ENCODE results near the gene OBP2B. TPM values are rescaled to one million over a fixed set of nuclear protein-coding genes. Genes with fewer than 3 reads are reported as not detected.

Gene OBP2B
- polyA plus RNA-seq, 3 donors, result not detected

DNA sequence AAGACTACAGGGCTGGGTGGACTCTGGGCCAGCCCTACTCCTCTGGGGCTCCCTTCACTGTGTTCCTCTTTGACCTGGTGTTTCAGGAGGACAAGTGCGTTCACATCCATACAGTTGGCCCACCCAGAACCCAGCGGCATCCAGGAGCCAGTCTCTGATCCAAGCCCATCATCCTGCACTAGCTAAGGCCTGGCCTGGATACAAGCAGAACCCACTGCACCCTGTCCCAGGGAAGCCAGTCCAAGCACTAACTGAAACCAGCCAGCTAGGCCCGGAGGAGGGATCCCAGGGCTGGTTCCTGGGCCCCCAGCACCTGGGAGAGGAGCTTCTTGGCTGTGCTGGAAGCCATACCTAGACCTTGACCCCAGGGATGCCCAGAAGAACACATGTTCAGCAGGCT, 41.3 kb downstream of the OBP2B start:
- no peak overlapping the region for H3K4me3 Mint-ChIP-seq

DNA sequence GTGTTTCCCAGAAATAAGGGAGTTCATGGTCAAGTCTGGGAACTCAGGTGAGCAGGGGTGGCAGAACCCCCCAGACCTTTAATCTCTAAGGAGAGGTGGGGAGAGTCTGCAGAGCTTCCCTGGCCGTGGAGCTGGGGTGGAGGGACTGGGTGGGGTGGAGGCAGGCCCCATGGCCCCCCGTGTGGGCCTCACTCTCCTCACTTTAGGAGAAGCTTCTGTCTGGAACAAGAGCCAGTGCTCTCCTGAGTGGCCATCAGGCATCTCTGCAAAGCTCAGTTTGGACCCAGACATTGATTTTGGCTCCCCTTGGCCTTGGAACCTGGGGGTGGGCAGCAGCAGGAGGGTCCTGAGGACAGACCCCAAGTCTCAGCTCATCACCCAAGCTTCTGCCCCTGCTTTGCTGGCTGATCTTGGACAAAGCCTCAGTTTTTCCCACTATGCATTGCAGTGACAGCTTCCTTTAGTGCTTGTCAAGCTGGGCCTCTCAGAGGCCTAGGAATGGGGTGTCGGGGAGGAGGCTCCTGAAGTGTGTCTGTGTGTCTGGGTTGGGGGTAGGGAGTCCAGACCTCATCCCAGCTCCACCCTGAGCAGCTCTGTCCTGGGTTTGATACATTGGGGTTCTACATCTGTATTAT, 41.8 kb downstream of the OBP2B start:
- Histone ChIP-seq H2AFZ (ENCODE audit: insufficient read depth, low read depth, low read length, poor library complexity, severe bottlenecking) (no peak overlapping the region), H4K20me1 (ENCODE audit: insufficient read depth, low read length) (peaks cover 9% of the 10 kb centered on the region), H3K27ac (ENCODE audit: low read depth in 1 of 2, low read length in 2 of 2) (no peak overlapping the region), H3K9me3 (replicated peaks in 1 of 2; ENCODE audit: control insufficient read depth in 1 of 2, insufficient read depth in 1 of 2, low read length in 2 of 2) (no peaks in the 10 kb centered on the region), H3K9ac (ENCODE audit: insufficient read depth, low read length, poor library complexity, severe bottlenecking) (no peak overlapping the region), H3K4me3 (replicated peaks in 1 of 3; ENCODE audit: low read depth in 2 of 3, low read length in 3 of 3) (no peak overlapping the region), H3K27me3 (ENCODE audit: control insufficient read depth in 2 of 2, insufficient read depth in 2 of 2, low read length in 2 of 2) (peaks cover 0 to 6% of the 10 kb centered on the region in 2 donors), H3K4me2 (replicated peaks; ENCODE audit: extremely low read depth, low read length, poor library complexity, severe bottlenecking) (no peak overlapping the region), H3K79me2 (ENCODE audit: insufficient read depth, low read length) (peaks cover 9% of the 10 kb centered on the region), H3K4me1 (ENCODE audit: control insufficient read depth in 1 of 2, insufficient read depth in 2 of 2, low read length in 2 of 2) (peaks cover 18 to 20% of the 10 kb centered on the region in 2 donors), H3K36me3 (replicated peaks in 1 of 2; ENCODE audit: control insufficient read depth in 1 of 2, insufficient read depth in 2 of 2, low read length in 2 of 2) (no peaks in the 10 kb centered on the region)
- Mint-ChIP-seq H3K27ac (no peak overlapping the region), H3K4me3 (no peak overlapping the region), H3K36me3 (no peaks in the 10 kb centered on the region), H3K4me1 (peaks cover 13% of the 10 kb centered on the region), H3K9me3 (peaks cover 0 to 3% (median 0%) of the 10 kb centered on the region in 7 donors), H3K27me3 (ENCODE audit: low read depth in 3 of 3) (peaks cover 4 to 29% (median 13%) of the 10 kb centered on the region in 3 donors)
- WGBS (ENCODE audit: insufficient coverage), result no CpG with 5 or more reads among the region's 3 CpGs
- TF ChIP-seq, protein P1, sequence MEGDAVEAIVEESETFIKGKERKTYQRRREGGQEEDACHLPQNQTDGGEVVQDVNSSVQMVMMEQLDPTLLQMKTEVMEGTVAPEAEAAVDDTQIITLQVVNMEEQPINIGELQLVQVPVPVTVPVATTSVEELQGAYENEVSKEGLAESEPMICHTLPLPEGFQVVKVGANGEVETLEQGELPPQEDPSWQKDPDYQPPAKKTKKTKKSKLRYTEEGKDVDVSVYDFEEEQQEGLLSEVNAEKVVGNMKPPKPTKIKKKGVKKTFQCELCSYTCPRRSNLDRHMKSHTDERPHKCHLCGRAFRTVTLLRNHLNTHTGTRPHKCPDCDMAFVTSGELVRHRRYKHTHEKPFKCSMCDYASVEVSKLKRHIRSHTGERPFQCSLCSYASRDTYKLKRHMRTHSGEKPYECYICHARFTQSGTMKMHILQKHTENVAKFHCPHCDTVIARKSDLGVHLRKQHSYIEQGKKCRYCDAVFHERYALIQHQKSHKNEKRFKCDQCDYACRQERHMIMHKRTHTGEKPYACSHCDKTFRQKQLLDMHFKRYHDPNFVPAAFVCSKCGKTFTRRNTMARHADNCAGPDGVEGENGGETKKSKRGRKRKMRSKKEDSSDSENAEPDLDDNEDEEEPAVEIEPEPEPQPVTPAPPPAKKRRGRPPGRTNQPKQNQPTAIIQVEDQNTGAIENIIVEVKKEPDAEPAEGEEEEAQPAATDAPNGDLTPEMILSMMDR (IDR thresholded peaks at IDR 0.05), result no peak
- intact Hi-C loops (cut with micrococcal nuclease), result no loop called here
- no peak for DNase-seq

More for the DNA sequence above, 41.3 kb downstream of the OBP2B start:
- DNase-seq, result no peak
- Histone ChIP-seq H2AFZ (ENCODE audit: insufficient read depth, low read depth, low read length, poor library complexity, severe bottlenecking) (no peak overlapping the region), H3K27ac (ENCODE audit: low read depth in 1 of 2, low read length in 2 of 2) (no peak overlapping the region), H3K27me3 (ENCODE audit: control insufficient read depth in 2 of 2, insufficient read depth in 2 of 2, low read length in 2 of 2) (peaks cover 0 to 6% of the 10 kb centered on the region in 2 donors), H3K9me3 (replicated peaks in 1 of 2; ENCODE audit: control insufficient read depth in 1 of 2, insufficient read depth in 1 of 2, low read length in 2 of 2) (no peaks in the 10 kb centered on the region), H3K9ac (ENCODE audit: insufficient read depth, low read length, poor library complexity, severe bottlenecking) (no peak overlapping the region), H3K4me1 (ENCODE audit: control insufficient read depth in 1 of 2, insufficient read depth in 2 of 2, low read length in 2 of 2) (peaks cover 13 to 14% of the 10 kb centered on the region in 2 donors), H3K79me2 (ENCODE audit: insufficient read depth, low read length) (peaks cover 7% of the 10 kb centered on the region), H3K36me3 (replicated peaks in 1 of 2; ENCODE audit: control insufficient read depth in 1 of 2, insufficient read depth in 2 of 2, low read length in 2 of 2) (no peaks in the 10 kb centered on the region), H4K20me1 (ENCODE audit: insufficient read depth, low read length) (peaks cover 4% of the 10 kb centered on the region), H3K4me3 (replicated peaks in 1 of 3; ENCODE audit: low read depth in 2 of 3, low read length in 3 of 3) (no peak overlapping the region), H3K4me2 (replicated peaks; ENCODE audit: extremely low read depth, low read length, poor library complexity, severe bottlenecking) (no peak overlapping the region)
- H3K36me3 Mint-ChIP-seq, result no peaks in the 10 kb centered on the region
- no peak overlapping the region for H3K27ac Mint-ChIP-seq
- peaks cover 4 to 25% (median 13%) of the 10 kb centered on the region in 3 donors for H3K27me3 Mint-ChIP-seq (ENCODE audit: low read depth in 3 of 3)
- TF ChIP-seq, protein P1 (IDR thresholded peaks at IDR 0.05), result no peak
- peaks cover 0 to 3% (median 0%) of the 10 kb centered on the region in 7 donors for H3K9me3 Mint-ChIP-seq
- H3K4me1 Mint-ChIP-seq, result peaks cover 8% of the 10 kb centered on the region
- 97% methylated on average over 3 of the region's 3 CpGs for WGBS (ENCODE audit: insufficient coverage)
- intact Hi-C loops (cut with micrococcal nuclease), result no loop called here
